IPS-20b (cell line): ENCODE measurements around the gene DNHD1.
A peak's percentile ranks its signal among the peaks of the same experiment; 100 is the strongest.

Source experiments
- H3K27ac ChIP-seq: one replicate; pipeline ENCODE4 v1.5.1; 2013; ENCODE audit warnings: low read length
- H3K27me3 ChIP-seq: 2 replicates; pipeline ENCODE4 v1.6.1; 2013; ENCODE audit warnings: mild to moderate bottlenecking, low read length, inconsistent platforms; ENCODE audit not compliant: insufficient read depth
- H3K36me3 ChIP-seq: 2 replicates; pipeline ENCODE4 v1.6.1; 2013; ENCODE audit warnings: low read depth, mild to moderate bottlenecking, inconsistent platforms, low read length, moderate library complexity; ENCODE audit not compliant: insufficient read depth
- H3K4me1 ChIP-seq: 2 replicates; pipeline ENCODE4 v1.6.1; 2013; ENCODE audit warnings: mild to moderate bottlenecking, control low read depth, inconsistent platforms, low read length, moderate library complexity; ENCODE audit not compliant: insufficient read depth
- H3K4me3 ChIP-seq: 2 replicates; pipeline ENCODE4 v1.5.1; 2013; ENCODE audit warnings: mild to moderate bottlenecking, low read length, inconsistent platforms
- H3K9ac ChIP-seq: 2 replicates; pipeline ENCODE4 v1.6.1; 2013; ENCODE audit warnings: low read depth, mild to moderate bottlenecking, inconsistent platforms, low read length, moderate library complexity
- H3K9me3 ChIP-seq: 2 replicates; pipeline ENCODE4 v1.6.1; 2013; ENCODE audit warnings: mild to moderate bottlenecking, low read depth, low read length, inconsistent platforms; ENCODE audit not compliant: insufficient read depth

The DNHD1 gene

GRCh38 chr11:6603287-6604080 lies 106.4 kb downstream of the DNHD1 start, which contains the start of the genes ILK and RRP8:
Gene ILK, plus strand, starts transcription at chr11:6603774. Its CDS starts 498 bp downstream, at chr11:6604272.
Gene RRP8, minus strand, starts transcription at chr11:6603616. Its CDS starts 114 bp downstream, at chr11:6603502.
- Histone ChIP-seq H3K27me3 (no peaks in the 10 kb centered on the region), H3K36me3 (peaks cover 55% of the 10 kb centered on the region), H3K4me3 (peak within 1 kb of the TSS; percentile 84), H3K27ac (peak within 1 kb of the TSS; percentile 63), H3K9me3 (no peaks in the 10 kb centered on the region), H3K9ac (peak within 1 kb of the TSS; percentile 90), H3K4me1 (peaks cover 21% of the 10 kb centered on the region)

- peak overlapping the region; percentile 90 for H3K9ac ChIP-seq
Measured at GRCh38 chr11:6604081-6604626, 107.1 kb downstream of the DNHD1 start.

GRCh38 chr11:6604790-6605189 lies 107.7 kb downstream of the DNHD1 start:
- peak overlapping the region; percentile 84 for H3K4me3 ChIP-seq
- H3K36me3 ChIP-seq, result peaks cover 56% of the 10 kb centered on the region
- H3K9me3 ChIP-seq, result no peaks in the 10 kb centered on the region
- H3K4me1 ChIP-seq, result peaks cover 21% of the 10 kb centered on the region
- H3K27ac ChIP-seq, result no peak overlapping the region
- H3K27me3 ChIP-seq, result no peaks in the 10 kb centered on the region
- peak overlapping the region; percentile 90; the same call in 1 of the 2 replicates for H3K9ac ChIP-seq

More at GRCh38 chr11:6604081-6604626, 107.1 kb downstream of the DNHD1 start:
- H3K4me3 ChIP-seq, result peak overlapping the region; percentile 84
- no peaks in the 10 kb centered on the region for H3K9me3 ChIP-seq
- peaks cover 21% of the 10 kb centered on the region for H3K4me1 ChIP-seq
- H3K27ac ChIP-seq, result peak overlapping the region; percentile 63
- H3K27me3 ChIP-seq, result no peaks in the 10 kb centered on the region
- H3K36me3 ChIP-seq, result peaks cover 56% of the 10 kb centered on the region

GRCh38 chr11:6606471-6607189 lies 109.5 kb downstream of the DNHD1 start:
- peaks cover 21% of the 10 kb centered on the region for H3K4me1 ChIP-seq
- H3K9ac ChIP-seq, result peak overlapping the region; percentile 75; the same call in 1 of the 2 replicates
- no peaks in the 10 kb centered on the region for H3K9me3 ChIP-seq
- H3K27me3 ChIP-seq, result no peaks in the 10 kb centered on the region
- peaks cover 54% of the 10 kb centered on the region for H3K36me3 ChIP-seq
- peak overlapping the region; percentile 18; the same call in 1 of the 2 replicates for H3K4me3 ChIP-seq
- H3K27ac ChIP-seq, result peak overlapping the region; percentile 80

- Histone ChIP-seq H3K4me1 (peaks cover 21% of the 10 kb centered on the region), H3K27me3 (no peaks in the 10 kb centered on the region), H3K36me3 (peaks cover 51% of the 10 kb centered on the region), H3K9ac (peak overlapping the region; percentile 70; the same call in 1 of the 2 replicates), H3K4me3 (peak overlapping the region; percentile 31; the same call in 1 of the 2 replicates), H3K9me3 (no peaks in the 10 kb centered on the region), H3K27ac (peak overlapping the region; percentile 95)
Measured at GRCh38 chr11:6607190-6607795, 110.2 kb downstream of the DNHD1 start.

- H3K4me3 ChIP-seq, result no peak overlapping the region
- peaks cover 19% of the 10 kb centered on the region for H3K4me1 ChIP-seq
- H3K27ac ChIP-seq, result peak overlapping the region; percentile 95
- no peaks in the 10 kb centered on the region for H3K27me3 ChIP-seq
- H3K36me3 ChIP-seq, result peaks cover 51% of the 10 kb centered on the region
- no peaks in the 10 kb centered on the region for H3K9me3 ChIP-seq
- no peak overlapping the region for H3K9ac ChIP-seq
Measured at GRCh38 chr11:6608011-6608410, 110.9 kb downstream of the DNHD1 start.

GRCh38 chr11:6608726-6609501 lies 111.8 kb downstream of the DNHD1 start:
- no peaks in the 10 kb centered on the region for H3K27me3 ChIP-seq
- H3K9me3 ChIP-seq, result no peaks in the 10 kb centered on the region
- no peak overlapping the region for H3K9ac ChIP-seq
- H3K4me1 ChIP-seq, result peaks cover 22% of the 10 kb centered on the region
- H3K36me3 ChIP-seq, result peaks cover 51% of the 10 kb centered on the region
- H3K4me3 ChIP-seq, result no peak overlapping the region
- no peak overlapping the region for H3K27ac ChIP-seq

GRCh38 chr11:6609502-6610015 lies 112.5 kb downstream of the DNHD1 start:
- Histone ChIP-seq H3K9me3 (no peaks in the 10 kb centered on the region), H3K9ac (no peak overlapping the region), H3K36me3 (peaks cover 56% of the 10 kb centered on the region), H3K27ac (no peak overlapping the region), H3K4me1 (peaks cover 22% of the 10 kb centered on the region), H3K27me3 (no peaks in the 10 kb centered on the region), H3K4me3 (no peak overlapping the region)

- Histone ChIP-seq H3K36me3 (peaks cover 61% of the 10 kb centered on the region), H3K4me1 (peaks cover 19% of the 10 kb centered on the region), H3K9ac (no peak overlapping the region), H3K9me3 (no peaks in the 10 kb centered on the region), H3K27me3 (no peaks in the 10 kb centered on the region), H3K4me3 (peak overlapping the region; percentile 98; the same call in 1 of the 2 replicates), H3K27ac (no peak overlapping the region)
Measured at GRCh38 chr11:6610591-6610990, 113.5 kb downstream of the DNHD1 start.

- Histone ChIP-seq H3K4me3 (peak overlapping the region; percentile 98), H3K4me1 (peaks cover 18% of the 10 kb centered on the region), H3K27ac (peak overlapping the region; percentile 7), H3K36me3 (peaks cover 63% of the 10 kb centered on the region), H3K9ac (peak overlapping the region; percentile 88), H3K9me3 (no peaks in the 10 kb centered on the region), H3K27me3 (no peaks in the 10 kb centered on the region)
Measured at GRCh38 chr11:6611092-6611962, 114.2 kb downstream of the DNHD1 start.
